ENCODE data around the gene SHANK3. TPM values are rescaled to one million over a fixed set of nuclear protein-coding genes. Genes with fewer than 3 reads are reported as not detected.

Gene SHANK3
- total and polyA plus RNA-seq, 2 of the 8 experiments (the other 6 are each of a cell fraction or from before 2014, with no cell fraction given) = 1.5 to 6.0 TPM

DNA sequence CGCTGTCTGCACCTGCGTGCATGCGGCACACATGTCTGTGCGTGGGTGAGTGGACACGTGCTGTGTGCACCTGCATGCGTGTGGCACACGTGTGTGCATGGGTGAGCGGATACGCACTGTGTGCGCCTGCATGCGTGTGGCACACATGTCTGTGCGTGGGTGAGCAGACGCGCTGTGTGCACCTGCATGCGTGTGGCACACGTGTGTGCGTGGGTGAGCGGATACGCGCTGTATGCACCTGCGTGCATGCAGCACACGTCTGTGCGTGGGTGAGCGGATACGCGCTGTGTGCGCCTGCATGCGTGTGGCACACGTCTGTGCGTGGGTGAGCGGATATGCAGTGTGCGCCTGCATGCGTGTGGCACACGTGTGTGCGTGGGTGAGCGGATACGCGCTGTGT lies 38.3 kb downstream of the SHANK3 start (continued):
- TF ChIP-seq ATF2 (IDR thresholded peaks at IDR 0.05; ENCODE audit: low read length) (no peak), POLR2AphosphoS5 (IDR thresholded peaks at IDR 0.05; ENCODE audit: low read depth, low read length) (no peak), TEAD4 (IDR thresholded peaks at IDR 0.05; ENCODE audit: low read depth, low read length) (no peak), PHF8 (conservative IDR thresholded peaks at IDR 0.05; ENCODE audit: low read depth, low read length) (no peak)
